ENCODE data around the gene RERE. TPM values are rescaled to one million over a fixed set of nuclear protein-coding genes. Genes with fewer than 3 reads are reported as not detected.
"Not testable (repeated sequence)": the region's sequence is repeated elsewhere in the genome, so short reads cannot be mapped to it uniquely, and the experiment has no call there.

Gene RERE
- total RNA-seq, 2 experiments from 2014 or later: 73.1 to 211 TPM

GRCh38 chr1:8621034-8621582 lies 196.3 kb downstream of the RERE start:
- H3K4me2 ChIP-seq (ENCODE audit: low read length); intact Hi-C loops (cut with micrococcal nuclease; ENCODE audit: unreplicated experiment); H3K9me3 ChIP-seq (ENCODE audit: low read length); DNase-seq (ENCODE audit: low spot score); H3K27ac ChIP-seq (ENCODE audit: low read depth, low read length, poor library complexity, severe bottlenecking); H3K9me2 ChIP-seq (ENCODE audit: insufficient read depth, low read length); H3K4me1 ChIP-seq (ENCODE audit: insufficient read depth, low read length, poor library complexity, severe bottlenecking); H3K36me3 ChIP-seq (ENCODE audit: insufficient read depth, low read length); H3K79me2 ChIP-seq (ENCODE audit: insufficient read depth, low read depth, low read length); H4K20me1 ChIP-seq (ENCODE audit: insufficient read depth, low read length); BruUV-seq (replicated peaks); H2AFZ ChIP-seq (ENCODE audit: low read length); H3K4me3 ChIP-seq (ENCODE audit: low read depth, low read length, poor library complexity, severe bottlenecking); CTCF ChIA-PET (ENCODE audit: unreplicated experiment): not testable (repeated sequence)
- POLR2A ChIA-PET: interaction anchor here (1.0 to 1.5 kb wide), 2 partner anchors 18 to 20 kb away, joined by 3 read pairs; no protein-coding TSS in a partner anchor

DNA sequence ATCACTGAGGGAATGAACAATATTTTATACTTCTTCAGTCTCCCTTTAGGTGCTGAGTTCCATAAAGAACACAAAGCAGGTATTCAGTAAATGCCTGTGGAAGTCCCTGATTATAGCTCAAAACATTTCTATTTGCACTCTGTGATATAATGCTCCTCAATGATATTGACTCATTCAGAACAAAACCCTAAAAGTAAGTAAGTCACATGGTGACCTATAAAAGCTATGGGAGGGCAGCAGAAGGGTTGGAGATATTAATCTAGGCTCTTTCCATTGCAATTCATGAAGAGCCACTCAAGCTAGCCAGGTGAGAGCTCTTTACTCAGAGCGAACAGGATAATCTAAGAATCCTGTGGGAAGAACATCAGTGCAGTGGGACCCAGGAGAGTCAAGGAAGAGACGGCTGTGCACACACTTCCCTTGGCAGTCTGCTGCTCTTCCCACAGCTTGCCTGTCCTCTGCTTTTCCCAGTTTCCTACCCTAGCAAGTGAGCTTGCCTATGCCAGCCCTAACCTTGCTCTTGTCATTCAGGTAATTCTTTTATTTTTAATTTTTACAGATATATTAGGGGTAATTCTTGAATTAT lies 197.4 kb downstream of the RERE start:
- H2AFZ ChIP-seq (ENCODE audit: low read length); H3K9me3 ChIP-seq (ENCODE audit: low read length); BruUV-seq (replicated peaks); H3K4me2 ChIP-seq (ENCODE audit: low read length); CTCF ChIA-PET (ENCODE audit: unreplicated experiment); intact Hi-C loops (cut with micrococcal nuclease; ENCODE audit: unreplicated experiment); DNase-seq (ENCODE audit: low spot score); H3K4me3 ChIP-seq (ENCODE audit: low read depth, low read length, poor library complexity, severe bottlenecking); H3K27ac ChIP-seq (ENCODE audit: low read depth, low read length, poor library complexity, severe bottlenecking); H3K36me3 ChIP-seq (ENCODE audit: insufficient read depth, low read length); H4K20me1 ChIP-seq (ENCODE audit: insufficient read depth, low read length); H3K79me2 ChIP-seq (ENCODE audit: insufficient read depth, low read depth, low read length); H3K9me2 ChIP-seq (ENCODE audit: insufficient read depth, low read length); H3K4me1 ChIP-seq (ENCODE audit: insufficient read depth, low read length, poor library complexity, severe bottlenecking): not testable (repeated sequence)
- POLR2A ChIA-PET: interaction anchor here (0.7 to 1.3 kb wide), 4 partner anchors 9 to 142 kb away, joined by 3 to 4 read pairs (median 4); no protein-coding TSS in a partner anchor

GRCh38 chr1:8619419-8619818 lies 198.0 kb downstream of the RERE start:
- CTCF ChIA-PET (ENCODE audit: unreplicated experiment); DNase-seq (ENCODE audit: low spot score); H3K27ac ChIP-seq (ENCODE audit: low read depth, low read length, poor library complexity, severe bottlenecking); H3K4me3 ChIP-seq (ENCODE audit: low read depth, low read length, poor library complexity, severe bottlenecking); BruUV-seq (replicated peaks); H2AFZ ChIP-seq (ENCODE audit: low read length); H3K9me2 ChIP-seq (ENCODE audit: insufficient read depth, low read length); H3K9me3 ChIP-seq (ENCODE audit: low read length); H3K36me3 ChIP-seq (ENCODE audit: insufficient read depth, low read length); H3K4me1 ChIP-seq (ENCODE audit: insufficient read depth, low read length, poor library complexity, severe bottlenecking); intact Hi-C loops (cut with micrococcal nuclease; ENCODE audit: unreplicated experiment); H3K79me2 ChIP-seq (ENCODE audit: insufficient read depth, low read depth, low read length); H3K4me2 ChIP-seq (ENCODE audit: low read length); H4K20me1 ChIP-seq (ENCODE audit: insufficient read depth, low read length): not testable (repeated sequence)
- POLR2A ChIA-PET: interaction anchor here (0.9 to 1.3 kb wide), 2 partner anchors 10 to 20 kb away, joined by 4 read pairs; no protein-coding TSS in a partner anchor

DNA sequence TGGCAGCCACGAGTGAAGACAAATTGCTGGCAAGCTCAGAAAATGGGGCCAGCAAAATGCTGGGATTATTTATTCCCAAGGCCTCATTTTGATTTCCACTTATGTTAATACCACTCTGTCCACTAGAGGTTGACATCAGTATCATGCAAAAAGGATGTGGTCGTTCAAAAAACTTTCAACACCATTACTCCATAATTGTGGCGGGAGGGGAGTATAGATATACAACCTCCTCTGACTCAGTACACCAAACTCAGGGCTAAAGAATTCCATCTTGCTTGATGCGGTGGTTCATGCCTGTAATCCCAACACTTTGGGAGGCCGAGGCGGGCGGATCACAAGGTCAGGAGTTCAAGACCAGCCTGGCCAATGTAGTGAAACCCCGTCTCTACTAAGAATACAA lies 200.6 kb downstream of the RERE start:
- DNase-seq (ENCODE audit: low spot score); H3K9me2 ChIP-seq (ENCODE audit: insufficient read depth, low read length); H3K79me2 ChIP-seq (ENCODE audit: insufficient read depth, low read depth, low read length); H3K4me2 ChIP-seq (ENCODE audit: low read length); H3K27ac ChIP-seq (ENCODE audit: low read depth, low read length, poor library complexity, severe bottlenecking); CTCF ChIA-PET (ENCODE audit: unreplicated experiment); H4K20me1 ChIP-seq (ENCODE audit: insufficient read depth, low read length); H3K4me1 ChIP-seq (ENCODE audit: insufficient read depth, low read length, poor library complexity, severe bottlenecking); intact Hi-C loops (cut with micrococcal nuclease; ENCODE audit: unreplicated experiment); H3K4me3 ChIP-seq (ENCODE audit: low read depth, low read length, poor library complexity, severe bottlenecking); H3K9me3 ChIP-seq (ENCODE audit: low read length); BruUV-seq (replicated peaks); H2AFZ ChIP-seq (ENCODE audit: low read length); H3K36me3 ChIP-seq (ENCODE audit: insufficient read depth, low read length): not testable (repeated sequence)
- POLR2A ChIA-PET: interaction anchor here (0.5 to 0.9 kb wide), 2 partner anchors 10 to 121 kb away, joined by 3 to 4 read pairs; no protein-coding TSS in a partner anchor

GRCh38 chr1:8611634-8612515 lies 205.6 kb downstream of the RERE start:
- intact Hi-C loops (cut with micrococcal nuclease; ENCODE audit: unreplicated experiment); H2AFZ ChIP-seq (ENCODE audit: low read length); H3K79me2 ChIP-seq (ENCODE audit: insufficient read depth, low read depth, low read length); DNase-seq (ENCODE audit: low spot score); H3K4me1 ChIP-seq (ENCODE audit: insufficient read depth, low read length, poor library complexity, severe bottlenecking); H3K4me3 ChIP-seq (ENCODE audit: low read depth, low read length, poor library complexity, severe bottlenecking); H3K9me2 ChIP-seq (ENCODE audit: insufficient read depth, low read length); H3K27ac ChIP-seq (ENCODE audit: low read depth, low read length, poor library complexity, severe bottlenecking); H3K36me3 ChIP-seq (ENCODE audit: insufficient read depth, low read length); BruUV-seq (replicated peaks); H3K4me2 ChIP-seq (ENCODE audit: low read length); H3K9me3 ChIP-seq (ENCODE audit: low read length); POLR2A ChIA-PET; H4K20me1 ChIP-seq (ENCODE audit: insufficient read depth, low read length): not testable (repeated sequence)
- CTCF ChIA-PET (ENCODE audit: unreplicated experiment): interaction anchor here (0.6 kb wide), 1 partner anchor 14 kb away, joined by 3 read pairs; no protein-coding TSS in a partner anchor

Measured in OCI-LY7 (cell line).